OCI-LY3 (cell line): ENCODE measurements around the gene RASGRF2.

ENCODE experiments used
- CTCF ChIP-seq: fragments of 200-600, 300-600 bp; sonication (generic); IDR thresholded peaks from 2 replicates; pipeline ENCODE4 v1.5.1; 2014; ENCODE audit warnings: antibody characterized with exemption, low read length, low read depth
- EZH2phosphoT487 ChIP-seq: fragments of 200-600 bp; shearing (Covaris generic); IDR thresholded peaks from 2 replicates; pipeline ENCODE4 v1.6.1; 2018; ENCODE audit warnings: antibody characterized with exemption, mixed run types, low read depth

- TF ChIP-seq CTCF (no peak), EZH2phosphoT487 (no peak)
Measured at GRCh38 chr5:80964491-80964890, 4.3 kb downstream of the RASGRF2 start.
